ENCODE measurements around the gene OASL. TPM values are rescaled to one million over a fixed set of nuclear protein-coding genes. Genes with fewer than 3 reads are reported as not detected.

OASL gene
- total RNA-seq, 1 donor from 2014 or later, result 0.19 TPM

DNA sequence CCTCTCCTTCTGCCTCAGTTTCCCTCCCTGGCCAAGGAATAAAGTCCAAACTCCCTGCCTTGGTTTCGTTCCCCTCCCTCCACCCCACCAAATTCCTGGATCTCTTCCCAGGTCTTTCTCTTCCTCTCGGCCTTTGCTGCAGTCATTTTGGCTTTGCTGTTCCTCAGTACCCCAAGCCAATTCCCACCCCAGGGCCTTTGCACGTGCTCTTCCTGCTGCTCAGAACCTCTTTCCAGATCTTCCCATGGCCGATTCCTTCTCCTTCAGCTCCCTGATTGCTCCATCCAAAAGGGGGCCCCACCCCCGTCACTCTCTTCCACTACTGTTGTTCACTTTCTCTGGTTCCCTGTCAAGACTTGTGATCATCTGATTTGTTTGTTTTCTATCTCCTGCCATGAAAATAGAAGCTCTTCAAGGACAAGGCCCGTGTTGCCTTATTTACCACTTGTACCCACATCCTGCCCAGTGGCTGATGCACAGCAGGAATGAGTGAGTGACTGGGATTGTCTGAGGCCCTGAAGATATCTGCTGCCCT is 57.6 kb downstream of the OASL start:
- Mint-ChIP-seq H3K36me3 (no peaks in the 10 kb centered on the region), H3K4me3 (peak overlapping the region; percentile 55), H3K27me3 (no peaks in the 10 kb centered on the region), H3K27ac (peak overlapping the region; percentile 62), H3K9me3 (no peaks in the 10 kb centered on the region), H3K4me1 (ENCODE audit: unreplicated experiment) (peaks cover 12% of the 10 kb centered on the region)
- no peak for DNase-seq (ENCODE audit: extremely low spot score, unreplicated experiment)
- TF ChIP-seq, protein P1, sequence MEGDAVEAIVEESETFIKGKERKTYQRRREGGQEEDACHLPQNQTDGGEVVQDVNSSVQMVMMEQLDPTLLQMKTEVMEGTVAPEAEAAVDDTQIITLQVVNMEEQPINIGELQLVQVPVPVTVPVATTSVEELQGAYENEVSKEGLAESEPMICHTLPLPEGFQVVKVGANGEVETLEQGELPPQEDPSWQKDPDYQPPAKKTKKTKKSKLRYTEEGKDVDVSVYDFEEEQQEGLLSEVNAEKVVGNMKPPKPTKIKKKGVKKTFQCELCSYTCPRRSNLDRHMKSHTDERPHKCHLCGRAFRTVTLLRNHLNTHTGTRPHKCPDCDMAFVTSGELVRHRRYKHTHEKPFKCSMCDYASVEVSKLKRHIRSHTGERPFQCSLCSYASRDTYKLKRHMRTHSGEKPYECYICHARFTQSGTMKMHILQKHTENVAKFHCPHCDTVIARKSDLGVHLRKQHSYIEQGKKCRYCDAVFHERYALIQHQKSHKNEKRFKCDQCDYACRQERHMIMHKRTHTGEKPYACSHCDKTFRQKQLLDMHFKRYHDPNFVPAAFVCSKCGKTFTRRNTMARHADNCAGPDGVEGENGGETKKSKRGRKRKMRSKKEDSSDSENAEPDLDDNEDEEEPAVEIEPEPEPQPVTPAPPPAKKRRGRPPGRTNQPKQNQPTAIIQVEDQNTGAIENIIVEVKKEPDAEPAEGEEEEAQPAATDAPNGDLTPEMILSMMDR (conservative IDR thresholded peaks at IDR 0.05), result no peak

DNA sequence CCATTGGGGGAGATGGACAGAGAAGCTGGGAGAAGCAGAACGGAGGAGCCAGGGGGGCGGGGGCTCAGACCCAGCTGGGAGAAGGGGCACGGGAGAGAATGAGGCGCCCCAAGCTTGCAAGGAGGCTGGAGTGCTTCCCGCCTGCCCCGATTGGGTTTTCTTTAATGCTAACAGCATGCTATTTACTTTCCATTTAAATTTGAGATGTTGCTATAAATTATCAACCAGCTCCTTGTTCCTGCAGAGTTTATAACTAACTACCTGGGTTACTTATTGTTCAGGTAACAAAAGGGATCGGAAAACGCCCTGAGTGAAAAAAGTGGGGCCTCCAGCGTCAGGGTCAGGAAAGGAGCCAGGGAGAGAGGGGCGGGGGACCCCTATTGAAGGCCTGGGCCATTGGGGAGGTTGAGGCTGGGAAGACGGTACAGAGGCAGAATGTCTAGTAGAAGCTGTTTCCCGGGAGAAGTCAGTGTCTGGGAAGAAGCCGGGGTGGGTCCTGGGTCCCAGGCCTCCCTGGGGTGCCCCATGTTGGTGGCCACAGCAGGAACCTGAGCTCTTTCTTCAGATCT is 58.2 kb downstream of the OASL start:
- Mint-ChIP-seq H3K9me3 (no peaks in the 10 kb centered on the region), H3K4me3 (peak overlapping the region; percentile 80), H3K4me1 (ENCODE audit: unreplicated experiment) (peaks cover 16% of the 10 kb centered on the region), H3K27ac (peak overlapping the region; percentile 57), H3K36me3 (no peaks in the 10 kb centered on the region), H3K27me3 (no peaks in the 10 kb centered on the region)
- TF ChIP-seq, protein P1 (conservative IDR thresholded peaks at IDR 0.05), result no peak
- no peak for DNase-seq (ENCODE audit: extremely low spot score, unreplicated experiment)

DNA sequence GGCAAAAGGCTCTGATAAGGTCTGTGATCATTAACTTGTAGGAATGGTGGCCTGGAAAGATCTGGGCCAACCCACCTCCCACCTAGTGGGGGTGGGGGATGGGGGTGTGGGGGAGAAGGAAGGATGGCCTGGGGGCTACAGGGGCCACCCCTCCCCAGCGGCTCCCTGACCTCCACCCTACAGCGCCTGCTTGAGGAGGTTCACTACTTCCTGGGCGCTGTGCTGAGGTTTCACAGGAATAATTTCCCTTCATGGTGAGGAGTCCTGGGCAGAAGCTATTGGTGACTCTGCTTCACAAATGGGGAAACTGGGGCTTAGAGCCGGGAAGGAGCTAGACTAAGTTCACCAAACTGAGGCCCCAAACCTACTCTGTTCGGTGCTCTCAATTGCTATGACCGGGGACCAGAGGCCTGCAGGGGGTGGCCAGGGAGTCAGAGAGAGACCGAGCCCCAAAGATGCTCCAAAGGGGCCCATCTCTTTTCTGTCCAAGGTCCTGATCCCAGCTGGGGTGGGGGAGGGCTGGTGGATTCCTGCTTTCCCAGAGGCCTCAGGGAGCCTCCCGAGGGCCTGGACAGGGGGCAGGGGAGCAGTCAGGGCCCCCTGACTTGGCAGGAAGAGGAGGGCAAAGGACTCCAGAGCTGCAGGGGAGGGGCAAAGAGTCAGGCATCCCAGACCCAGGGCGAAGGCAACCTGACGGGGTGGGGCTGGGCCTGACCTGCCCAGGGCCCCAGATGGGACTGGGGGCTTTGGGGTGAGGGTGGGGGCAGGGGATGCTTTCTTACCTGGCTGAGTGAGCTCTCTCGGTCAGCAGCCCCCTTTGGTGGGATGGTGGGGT is 59.0 kb downstream of the OASL start:
- Mint-ChIP-seq H3K27me3 (no peaks in the 10 kb centered on the region), H3K9me3 (no peaks in the 10 kb centered on the region), H3K4me3 (peak overlapping the region; percentile 83), H3K27ac (peak overlapping the region; percentile 57), H3K36me3 (no peaks in the 10 kb centered on the region), H3K4me1 (ENCODE audit: unreplicated experiment) (peaks cover 16% of the 10 kb centered on the region)
- TF ChIP-seq, protein P1 (conservative IDR thresholded peaks at IDR 0.05), result no peak
- no peak for DNase-seq (ENCODE audit: extremely low spot score, unreplicated experiment)

DNA sequence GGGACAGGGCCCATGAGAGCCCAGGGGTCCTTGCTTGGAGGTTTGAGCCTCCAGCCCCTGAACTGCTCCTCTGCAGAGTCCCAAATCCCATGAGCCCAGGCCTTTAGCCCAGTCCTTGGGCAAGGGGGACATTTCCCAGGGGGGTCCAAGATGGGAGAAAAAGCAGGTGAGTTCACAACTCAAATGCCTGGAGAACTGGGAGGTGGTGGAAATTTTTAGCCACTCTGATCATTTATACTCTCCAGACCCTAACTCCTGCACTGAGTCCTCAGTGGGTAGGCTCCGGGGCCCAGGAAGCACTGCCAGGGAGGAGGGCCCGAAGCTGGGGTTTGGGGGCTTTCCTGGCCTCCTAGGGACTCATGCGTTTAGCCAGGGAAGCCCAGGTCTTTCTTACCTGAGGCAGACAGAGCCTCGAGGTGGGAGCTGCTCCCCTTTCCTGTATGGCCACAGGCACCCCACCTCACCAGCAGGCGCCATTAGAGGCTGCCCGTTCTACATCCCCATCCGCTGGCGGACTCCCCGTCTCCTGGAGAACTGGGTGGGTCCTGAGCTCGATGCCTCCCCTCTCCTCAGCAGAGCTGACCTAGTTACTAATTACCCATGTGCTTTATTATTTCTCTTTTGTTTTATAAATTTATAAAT is 59.7 kb downstream of the OASL start:
- Mint-ChIP-seq H3K27me3 (no peaks in the 10 kb centered on the region), H3K36me3 (no peaks in the 10 kb centered on the region), H3K4me1 (ENCODE audit: unreplicated experiment) (peaks cover 14% of the 10 kb centered on the region), H3K9me3 (no peaks in the 10 kb centered on the region), H3K27ac (no peak overlapping the region), H3K4me3 (peak overlapping the region; percentile 83)
- TF ChIP-seq, protein P1 (conservative IDR thresholded peaks at IDR 0.05), result no peak
- no peak for DNase-seq (ENCODE audit: extremely low spot score, unreplicated experiment)

DNA sequence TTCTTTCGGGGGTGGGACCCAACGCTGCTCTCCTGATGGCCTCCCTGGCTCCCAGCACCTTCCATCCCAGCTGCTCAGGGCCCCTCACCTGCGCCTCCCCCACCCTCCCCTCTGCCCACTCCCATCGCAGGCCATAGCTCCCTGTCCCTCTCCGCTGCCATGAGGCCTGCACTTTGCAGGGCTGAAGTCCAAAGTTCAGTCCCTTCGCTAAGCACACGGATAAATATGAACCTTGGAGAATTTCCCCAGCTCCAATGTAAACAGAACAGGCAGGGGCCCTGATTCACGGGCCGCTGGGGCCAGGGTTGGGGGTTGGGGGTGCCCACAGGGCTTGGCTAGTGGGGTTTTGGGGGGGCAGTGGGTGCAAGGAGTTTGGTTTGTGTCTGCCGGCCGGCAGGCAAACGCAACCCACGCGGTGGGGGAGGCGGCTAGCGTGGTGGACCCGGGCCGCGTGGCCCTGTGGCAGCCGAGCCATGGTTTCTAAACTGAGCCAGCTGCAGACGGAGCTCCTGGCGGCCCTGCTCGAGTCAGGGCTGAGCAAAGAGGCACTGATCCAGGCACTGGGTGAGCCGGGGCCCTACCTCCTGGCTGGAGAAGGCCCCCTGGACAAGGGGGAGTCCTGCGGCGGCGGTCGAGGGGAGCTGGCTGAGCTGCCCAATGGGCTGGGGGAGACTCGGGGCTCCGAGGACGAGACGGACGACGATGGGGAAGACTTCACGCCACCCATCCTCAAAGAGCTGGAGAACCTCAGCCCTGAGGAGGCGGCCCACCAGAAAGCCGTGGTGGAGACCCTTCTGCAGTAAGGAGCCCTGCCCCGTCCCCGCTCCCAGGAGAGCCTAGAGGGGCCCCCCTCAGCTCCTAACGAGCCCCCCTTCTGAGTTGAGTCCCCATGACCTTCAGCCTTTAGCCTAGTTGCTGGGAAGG is 60.5 kb downstream of the OASL start, which contains the start of gene HNF1A:
TSS of gene HNF1A (plus strand) at position 248 of the 924 bp plus-strand sequence. CDS start at position 474, 226 bp downstream.
- Mint-ChIP-seq H3K4me1 (ENCODE audit: unreplicated experiment) (peaks cover 10% of the 10 kb centered on the region), H3K27ac (peak within 1 kb of the TSS; percentile 72), H3K4me3 (peak within 1 kb of the TSS; percentile 83), H3K9me3 (no peaks in the 10 kb centered on the region), H3K36me3 (no peaks in the 10 kb centered on the region), H3K27me3 (no peaks in the 10 kb centered on the region)
- TF ChIP-seq, protein P1 (conservative IDR thresholded peaks at IDR 0.05), result no peak
- no peak for DNase-seq (ENCODE audit: extremely low spot score, unreplicated experiment)

All from type B pancreatic cell (in vitro differentiated cells).